GM23338 (cell line): Measurements from ENCODE around the gene PET117. TPM values are rescaled to one million over a fixed set of nuclear protein-coding genes. Genes with fewer than 3 reads are reported as not detected.

Source experiments
- ATAC-seq: fragments of 200-7000 bp; cut with Tn5 transposase; 3 replicates; pipeline ENCODE4 v1.9.1; 2020
- DNase-seq: peaks from one replicate; pipeline ENCODE4 v3.0.0-alpha.2; 2015; ENCODE audit warnings: low spot score
- H2AFZ ChIP-seq: fragments of 200-600 bp; sonication (generic); 2 replicates; pipeline ENCODE4 v1.8.0; 2016; ENCODE audit warnings: antibody characterized with exemption, mild to moderate bottlenecking, moderate library complexity
- H3F3A ChIP-seq: fragments of 200-600 bp; sonication (generic); replicated peaks from 2 replicates; pipeline ENCODE4 v1.8.0; 2017; ENCODE audit warnings: antibody characterized with exemption, mixed run types, low read depth
- H3K27ac ChIP-seq: fragments of 200-600 bp; sonication (generic); 2 replicates; pipeline ENCODE4 v1.6.1; 2016; ENCODE audit warnings: low read depth
- H3K27me3 ChIP-seq: fragments of 200-600 bp; sonication (generic); 2 replicates; pipeline ENCODE4 v1.8.0; 2016; ENCODE audit warnings: mild to moderate bottlenecking, mixed run types, moderate library complexity; ENCODE audit not compliant: insufficient read depth
- H3K36me3 ChIP-seq: fragments of 200-600 bp; sonication (generic); 2 replicates; pipeline ENCODE4 v1.8.0; 2016; ENCODE audit warnings: mild to moderate bottlenecking; ENCODE audit not compliant: insufficient read depth
- H3K4me1 ChIP-seq: fragments of 200-600 bp; sonication (generic); 2 replicates; pipeline ENCODE4 v1.8.0; 2016; ENCODE audit warnings: mild to moderate bottlenecking, moderate library complexity; ENCODE audit not compliant: insufficient read depth
- H3K4me2 ChIP-seq: fragments of 200-600 bp; sonication (generic); 2 replicates; pipeline ENCODE4 v1.7.1; 2017; ENCODE audit warnings: mixed run types
- H3K4me3 ChIP-seq: fragments of 200-600 bp; sonication (generic); 2 replicates; pipeline ENCODE4 v1.6.1; 2016; ENCODE audit warnings: mixed run types
- H3K79me2 ChIP-seq: fragments of 200-600 bp; sonication (generic); replicated peaks from 2 replicates; pipeline ENCODE4 v1.8.0; 2017; ENCODE audit warnings: mild to moderate bottlenecking; ENCODE audit not compliant: insufficient read depth
- H3K9me2 ChIP-seq: fragments of 200-600 bp; sonication (generic); 2 replicates; pipeline ENCODE4 v1.8.0; 2017; ENCODE audit not compliant: insufficient read depth
- H4K20me1 ChIP-seq: fragments of 200-600 bp; sonication (generic); replicated peaks from 2 replicates; pipeline ENCODE4 v1.8.0; 2017; ENCODE audit warnings: mild to moderate bottlenecking; ENCODE audit not compliant: insufficient read depth
- H3K27ac Mint-ChIP-seq: 2 replicates; pipeline ENCODE4 v1.8.0; 2020; ENCODE audit warnings: inconsistent platforms, mild to moderate bottlenecking, moderate library complexity, mixed read lengths
- H3K27me3 Mint-ChIP-seq: 3 replicates; pipeline ENCODE4 v1.8.0; 2022; ENCODE audit warnings: low read depth, mild to moderate bottlenecking, moderate library complexity, mixed read lengths, inconsistent platforms; ENCODE audit not compliant: insufficient read depth, poor library complexity
- H3K36me3 Mint-ChIP-seq: 3 replicates; pipeline ENCODE4 v1.8.0; 2021; ENCODE audit warnings: low read depth, mild to moderate bottlenecking, inconsistent platforms, moderate library complexity, mixed read lengths
- H3K4me1 Mint-ChIP-seq: 3 replicates; pipeline ENCODE4 v1.8.0; 2020; ENCODE audit warnings: mild to moderate bottlenecking, inconsistent platforms, mixed read lengths
- H3K4me3 Mint-ChIP-seq: 3 replicates; pipeline ENCODE4 v1.8.0; 2021; ENCODE audit warnings: moderate library complexity, mild to moderate bottlenecking, inconsistent platforms, mixed read lengths
- H3K9me3 Mint-ChIP-seq: 3 replicates; pipeline ENCODE4 v1.8.0; 2020; ENCODE audit warnings: moderate library complexity, mild to moderate bottlenecking, inconsistent platforms, mixed read lengths
- CREB1 ChIP-seq: fragments of 250-450 bp; sonication (Bioruptor Pico); IDR thresholded peaks from 2 replicates; pipeline ENCODE4 v1.5.0; 2020; ENCODE audit warnings: low read depth, mild to moderate bottlenecking, moderate library complexity
- ETS1 ChIP-seq: IDR thresholded peaks from 2 replicates; pipeline ENCODE4 v1.6.1; 2016; ENCODE audit warnings: antibody characterized with exemption
- EZH2 ChIP-seq: fragments of 200-600 bp; sonication (generic); IDR thresholded peaks from one replicate; pipeline ENCODE4 v1.8.0; 2017; ENCODE audit warnings: antibody characterized with exemption, mild to moderate bottlenecking, low read depth; ENCODE audit not compliant: unreplicated experiment
- EZH2phosphoT487 ChIP-seq: fragments of 200-600 bp; sonication (generic); IDR thresholded peaks from one replicate; pipeline ENCODE4 v1.8.1; 2018; ENCODE audit warnings: antibody characterized with exemption; ENCODE audit not compliant: unreplicated experiment
- JUNB ChIP-seq: IDR thresholded peaks from one replicate; pipeline ENCODE4 v1.6.1; 2016; ENCODE audit warnings: antibody characterized with exemption; ENCODE audit not compliant: unreplicated experiment
- NANOG ChIP-seq: IDR thresholded peaks from 2 replicates; pipeline ENCODE4 v1.6.1; 2016; ENCODE audit warnings: antibody characterized with exemption, borderline replicate concordance
- POLR2AphosphoS5 ChIP-seq: IDR thresholded peaks from 2 replicates; pipeline ENCODE4 v1.6.1; 2016; ENCODE audit warnings: antibody characterized with exemption, low read depth
- STAT1 ChIP-seq: IDR thresholded peaks from one replicate; pipeline ENCODE4 v1.6.1; 2016; ENCODE audit warnings: antibody characterized with exemption; ENCODE audit not compliant: unreplicated experiment
- ZNF114 ChIP-seq: fragments of 250-450 bp; sonication (Bioruptor Pico); IDR thresholded peaks from 2 replicates; pipeline ENCODE4 v1.5.0; 2020; ENCODE audit warnings: mild to moderate bottlenecking, moderate library complexity
- ZNF331 ChIP-seq: fragments of 250-450 bp; sonication (Bioruptor Pico); IDR thresholded peaks from 2 replicates; pipeline ENCODE4 v1.5.0; 2020; ENCODE audit warnings: low read depth, mild to moderate bottlenecking, moderate library complexity
- ZNF462 ChIP-seq: fragments of 250-450 bp; sonication (Bioruptor Pico); IDR thresholded peaks from 2 replicates; pipeline ENCODE4 v1.5.0; 2020; ENCODE audit warnings: mild to moderate bottlenecking, moderate library complexity
- polyA plus RNA-seq: library from polyadenylated mRNA; unstranded; fragments of >200 nt; fragmentation: Nextera tagmentation; extraction: Ambion mirVana; gene quantifications from 2 replicates; pipeline ENCODE4 v1.2.1, GENCODE V29; 2016
- total RNA-seq: library from RNA; depleted of rRNA; stranded (reverse); fragments of >200 nt; shearing (Covaris generic); gene quantifications from 2 replicates; pipeline ENCODE4 v1.2.3, GENCODE V29; 2014
- TF ChIP-seq, protein P1 (sequence below): IDR thresholded peaks from one replicate; pipeline ENCODE4 v1.6.1; 2018; ENCODE audit warnings: antibody characterized with exemption; ENCODE audit not compliant: unreplicated experiment
- TF ChIP-seq, protein P2 (sequence below), 2 experiments: fragments of 200-600 bp in 1 of 2; sonication (generic) in 1 of 2; conservative IDR thresholded peaks; 2 replicates each; pipeline versions ENCODE4 v1.5.1 to v1.6.1; 2016 to 2017; ENCODE audit warnings: antibody characterized with exemption in 2 of 2, low read depth in 2 of 2, mild to moderate bottlenecking in 2 of 2, moderate library complexity in 1 of 2

The PET117 gene
- total and polyA plus RNA-seq, 2 experiments from 2014 or later, result 21.7 to 41.9 TPM

GRCh38 chr20:18138266-18138582 lies 561 bp downstream of the PET117 start:
- H3K9me2 ChIP-seq, result no peaks in the 10 kb centered on the region
- peak; percentile 57 for DNase-seq
- peak overlapping the region; percentile 91 for H3K4me3 Mint-ChIP-seq
- no peaks in the 10 kb centered on the region for H3F3A ChIP-seq
- H3K4me3 ChIP-seq, result peak overlapping the region; percentile 99
- peaks cover 18% of the 10 kb centered on the region for H4K20me1 ChIP-seq
- H3K4me1 Mint-ChIP-seq, result peaks cover 20% of the 10 kb centered on the region
- peaks cover 5% of the 10 kb centered on the region for H3K27me3 Mint-ChIP-seq
- peaks cover 11% of the 10 kb centered on the region for H3K36me3 Mint-ChIP-seq
- peak overlapping the region; percentile 99 for H3K4me2 ChIP-seq
- peaks cover 10% of the 10 kb centered on the region; the same call in 1 of the 2 replicates for H3K36me3 ChIP-seq
- peak overlapping the region; percentile 88; the same call in 1 of the 2 replicates for H2AFZ ChIP-seq
- peaks cover 15% of the 10 kb centered on the region for H3K4me1 ChIP-seq
- H3K9me3 Mint-ChIP-seq, result no peaks in the 10 kb centered on the region; the same call in 2 of the 3 replicates
- peak overlapping the region; percentile 87; the same call in 1 of the 2 replicates for H3K27ac Mint-ChIP-seq
- H3K79me2 ChIP-seq, result peaks cover 48% of the 10 kb centered on the region
- TF ChIP-seq, protein P1, sequence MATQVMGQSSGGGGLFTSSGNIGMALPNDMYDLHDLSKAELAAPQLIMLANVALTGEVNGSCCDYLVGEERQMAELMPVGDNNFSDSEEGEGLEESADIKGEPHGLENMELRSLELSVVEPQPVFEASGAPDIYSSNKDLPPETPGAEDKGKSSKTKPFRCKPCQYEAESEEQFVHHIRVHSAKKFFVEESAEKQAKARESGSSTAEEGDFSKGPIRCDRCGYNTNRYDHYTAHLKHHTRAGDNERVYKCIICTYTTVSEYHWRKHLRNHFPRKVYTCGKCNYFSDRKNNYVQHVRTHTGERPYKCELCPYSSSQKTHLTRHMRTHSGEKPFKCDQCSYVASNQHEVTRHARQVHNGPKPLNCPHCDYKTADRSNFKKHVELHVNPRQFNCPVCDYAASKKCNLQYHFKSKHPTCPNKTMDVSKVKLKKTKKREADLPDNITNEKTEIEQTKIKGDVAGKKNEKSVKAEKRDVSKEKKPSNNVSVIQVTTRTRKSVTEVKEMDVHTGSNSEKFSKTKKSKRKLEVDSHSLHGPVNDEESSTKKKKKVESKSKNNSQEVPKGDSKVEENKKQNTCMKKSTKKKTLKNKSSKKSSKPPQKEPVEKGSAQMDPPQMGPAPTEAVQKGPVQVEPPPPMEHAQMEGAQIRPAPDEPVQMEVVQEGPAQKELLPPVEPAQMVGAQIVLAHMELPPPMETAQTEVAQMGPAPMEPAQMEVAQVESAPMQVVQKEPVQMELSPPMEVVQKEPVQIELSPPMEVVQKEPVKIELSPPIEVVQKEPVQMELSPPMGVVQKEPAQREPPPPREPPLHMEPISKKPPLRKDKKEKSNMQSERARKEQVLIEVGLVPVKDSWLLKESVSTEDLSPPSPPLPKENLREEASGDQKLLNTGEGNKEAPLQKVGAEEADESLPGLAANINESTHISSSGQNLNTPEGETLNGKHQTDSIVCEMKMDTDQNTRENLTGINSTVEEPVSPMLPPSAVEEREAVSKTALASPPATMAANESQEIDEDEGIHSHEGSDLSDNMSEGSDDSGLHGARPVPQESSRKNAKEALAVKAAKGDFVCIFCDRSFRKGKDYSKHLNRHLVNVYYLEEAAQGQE, result no peak
- no peak for TF ChIP-seq POLR2AphosphoS5
- TF ChIP-seq EZH2phosphoT487, result no peak
- no peak for TF ChIP-seq ZNF462 (CRISPR knock-in tag)
- TF ChIP-seq JUNB, result no peak
- TF ChIP-seq, protein P2, sequence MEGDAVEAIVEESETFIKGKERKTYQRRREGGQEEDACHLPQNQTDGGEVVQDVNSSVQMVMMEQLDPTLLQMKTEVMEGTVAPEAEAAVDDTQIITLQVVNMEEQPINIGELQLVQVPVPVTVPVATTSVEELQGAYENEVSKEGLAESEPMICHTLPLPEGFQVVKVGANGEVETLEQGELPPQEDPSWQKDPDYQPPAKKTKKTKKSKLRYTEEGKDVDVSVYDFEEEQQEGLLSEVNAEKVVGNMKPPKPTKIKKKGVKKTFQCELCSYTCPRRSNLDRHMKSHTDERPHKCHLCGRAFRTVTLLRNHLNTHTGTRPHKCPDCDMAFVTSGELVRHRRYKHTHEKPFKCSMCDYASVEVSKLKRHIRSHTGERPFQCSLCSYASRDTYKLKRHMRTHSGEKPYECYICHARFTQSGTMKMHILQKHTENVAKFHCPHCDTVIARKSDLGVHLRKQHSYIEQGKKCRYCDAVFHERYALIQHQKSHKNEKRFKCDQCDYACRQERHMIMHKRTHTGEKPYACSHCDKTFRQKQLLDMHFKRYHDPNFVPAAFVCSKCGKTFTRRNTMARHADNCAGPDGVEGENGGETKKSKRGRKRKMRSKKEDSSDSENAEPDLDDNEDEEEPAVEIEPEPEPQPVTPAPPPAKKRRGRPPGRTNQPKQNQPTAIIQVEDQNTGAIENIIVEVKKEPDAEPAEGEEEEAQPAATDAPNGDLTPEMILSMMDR (conservative IDR thresholded peaks at IDR 0.05; ENCODE audit: low read depth in 2 of 2), result no peak
- TF ChIP-seq ZNF331 (CRISPR knock-in tag), result no peak
- no peak for TF ChIP-seq EZH2
- TF ChIP-seq CREB1 (CRISPR knock-in tag), result no peak
- TF ChIP-seq ETS1, result no peak
- TF ChIP-seq ZNF114 (CRISPR knock-in tag), result no peak
- TF ChIP-seq NANOG, result no peak
- TF ChIP-seq STAT1, result no peak
- ATAC-seq, result peak; percentile 61
- peak overlapping the region; percentile 81; the same call in 1 of the 2 replicates for H3K27ac ChIP-seq
- H3K27me3 ChIP-seq, result peaks cover 5% of the 10 kb centered on the region; the same call in 1 of the 2 replicates
